GM12878 (cell line): ENCODE results near the gene ESRRB. TPM values are rescaled to one million over a fixed set of nuclear protein-coding genes. Genes with fewer than 3 reads are reported as not detected.

Experiments used
- ATAC-seq: fragments of 200-7000 bp; cut with Tn5 transposase; 3 replicates; pipeline ENCODE4 v1.9.1; 2020; ENCODE audit warnings: mild to moderate bottlenecking, moderate library complexity
- BruUV-seq: library from RNA; stranded (reverse); fragments of 400-500 nt; replicated peaks from 2 replicates; lab custom pipeline; 2021; lab: Mats Ljungman, UMichigan
- CTCF ChIA-PET: fragments of 300-600 bp; sonication (Branson Sonifier 250); formaldehyde crosslinking; extraction: SDS; loops from one replicate; lab custom pipeline; 2021; ENCODE audit warnings: inconsistent platforms; lab: Yijun Ruan, JAX
- POLR2A ChIA-PET: fragments of 350-600 bp; formaldehyde crosslinking; extraction: SDS; loops from one replicate; lab custom pipeline; 2021; ENCODE audit warnings: inconsistent platforms; lab: Charles Lee
- RAD21 ChIA-PET: fragments of 300-600 bp; sonication (Branson Sonifier 250); formaldehyde crosslinking; loops from one replicate; lab custom pipeline; 2023; ENCODE audit warnings: antibody characterized with exemption; ENCODE audit not compliant: unreplicated experiment; lab: Charles Lee
- SMC1A ChIA-PET: fragments of 300-600 bp; sonication (Branson Sonifier 250); formaldehyde crosslinking; loops from one replicate; lab custom pipeline; 2023; ENCODE audit not compliant: unreplicated experiment, uncharacterized antibody; lab: Charles Lee
- DNase-seq: peaks from one replicate; pipeline ENCODE4 v3.0.0-alpha.2; 2011; ENCODE audit warnings: low read depth, low spot score
- FAIRE-seq: peaks from 3 replicates; lab custom pipeline; 2011; peaks lifted over from hg19 to GRCh38; lab: Jason Lieb, UNC
- H2AFZ ChIP-seq: 2 replicates; pipeline ENCODE4 v1.6.0; 2011; ENCODE audit warnings: low read depth, low read length, control low read depth; ENCODE audit not compliant: control insufficient read depth
- H3K27ac ChIP-seq: 2 replicates; pipeline ENCODE4 v1.5.1; 2011; ENCODE audit warnings: control low read depth; ENCODE audit not compliant: control insufficient read depth, insufficient read depth
- H3K27me3 ChIP-seq, 2 experiments: replicated peaks in 1 of 2; 2 replicates each; pipeline versions ENCODE4 v1.6.0 to v1.6.1; 2011; ENCODE audit warnings: low read length in 1 of 2; ENCODE audit not compliant: control insufficient read depth in 2 of 2, insufficient read depth in 2 of 2
- H3K36me3 ChIP-seq, 2 experiments: 2 replicates each; pipeline ENCODE4 v1.5.1; 2011; ENCODE audit warnings: low read length in 1 of 2; ENCODE audit not compliant: control insufficient read depth in 2 of 2, insufficient read depth in 2 of 2
- H3K4me1 ChIP-seq: 2 replicates; pipeline ENCODE4 v1.6.1; 2011; ENCODE audit warnings: mild to moderate bottlenecking, low read length, moderate library complexity, mixed read lengths; ENCODE audit not compliant: control insufficient read depth, insufficient read depth
- H3K4me2 ChIP-seq: 2 replicates; pipeline ENCODE4 v1.6.0; 2011; ENCODE audit warnings: control low read depth; ENCODE audit not compliant: control insufficient read depth, insufficient read depth
- H3K4me3 ChIP-seq: fragments of 200-600 bp; sonication (generic); 2 replicates; pipeline ENCODE4 v1.5.1; 2016
- H3K79me2 ChIP-seq: 2 replicates; pipeline ENCODE4 v1.6.0; 2011; ENCODE audit warnings: low read length; ENCODE audit not compliant: control insufficient read depth, insufficient read depth
- H3K9ac ChIP-seq: 2 replicates; pipeline ENCODE4 v1.8.0; 2011; ENCODE audit warnings: low read length, control low read depth, mixed read lengths; ENCODE audit not compliant: control insufficient read depth, insufficient read depth
- H3K9me3 ChIP-seq: replicated peaks from 3 replicates; pipeline ENCODE4 v1.5.1; 2011; ENCODE audit warnings: mild to moderate bottlenecking, low read length; ENCODE audit not compliant: control insufficient read depth, insufficient read depth
- H4K20me1 ChIP-seq: 2 replicates; pipeline ENCODE4 v1.6.0; 2011; ENCODE audit not compliant: control insufficient read depth, insufficient read depth
- CBX5 ChIP-seq: sonication (generic); IDR thresholded peaks from 2 replicates; pipeline ENCODE4 v1.6.1; 2016; ENCODE audit warnings: low read depth, moderate library complexity, mild to moderate bottlenecking, inconsistent platforms
- CREM ChIP-seq: IDR thresholded peaks from 2 replicates; pipeline ENCODE4 v1.6.1; 2014; ENCODE audit warnings: antibody characterized with exemption, low read depth
- ETV6 ChIP-seq, 2 experiments: fragments of 450-650 bp in 1 of 2; IDR thresholded peaks in 1 of 2; conservative IDR thresholded peaks in 1 of 2; 2 replicates each; pipeline ENCODE4 v1.6.1; 2014; ENCODE audit warnings: antibody characterized with exemption in 1 of 2, borderline replicate concordance in 1 of 2, low read depth in 1 of 2, mild to moderate bottlenecking in 1 of 2, moderate library complexity in 1 of 2
- KLF5 ChIP-seq: fragments of 450-650 bp; IDR thresholded peaks from 2 replicates; pipeline ENCODE4 v1.6.1; 2014; ENCODE audit warnings: mild to moderate bottlenecking; ENCODE audit not compliant: partially characterized antibody
- NFIC ChIP-seq: IDR thresholded peaks from 2 replicates; pipeline ENCODE4 v1.6.1; 2012; ENCODE audit warnings: low read depth, mild to moderate bottlenecking, inconsistent platforms, low read length, moderate library complexity
- RCOR1 ChIP-seq: conservative IDR thresholded peaks from 2 replicates; pipeline ENCODE4 v1.6.1; 2012; ENCODE audit warnings: low read depth, low read length, improper control_type of control experiment
- SREBF2 ChIP-seq: IDR thresholded peaks from 2 replicates; pipeline ENCODE4 v1.6.1; 2012; ENCODE audit warnings: mild to moderate bottlenecking, low read length
- TAF1 ChIP-seq: IDR thresholded peaks from 2 replicates; pipeline ENCODE4 v1.6.1; 2011; ENCODE audit warnings: mild to moderate bottlenecking, low read depth, low read length, borderline replicate concordance
- ZNF274 ChIP-seq: IDR thresholded peaks from one replicate; pipeline ENCODE4 v1.8.0; 2011; ENCODE audit not compliant: insufficient read length, insufficient read depth
- WGBS: methylation state at CpG from one replicate; pipeline ENCODE4 v1.1.6; 2016; ENCODE audit warnings: low lambda C conversion rate; ENCODE audit not compliant: insufficient replicate concordance, insufficient coverage; ENCODE audit errors: missing lambda C conversion rate; 5-methylcytosine and 5-hydroxymethylcytosine counted together
- in situ Hi-C: fragments of 300-500 bp; cut with MboI; formaldehyde crosslinking; loops from 9 replicates; pipeline ENCODE4 v1.14.3; 2018; ENCODE audit warnings: mixed read lengths
- intact Hi-C: fragments of 100-400 bp; cut with micrococcal nuclease; formaldehyde crosslinking; loops from one replicate; pipeline ENCODE4 v1.14.2; 2022; ENCODE audit not compliant: unreplicated experiment
- polyA plus RNA-seq, 11 experiments: library from polyadenylated mRNA; depleted of rRNA in 4 of 11; unstranded in 6 of 11; stranded (reverse) in 5 of 11; fragments of >200 nt; fragmentation: Nextera tagmentation in 4 of 11; fragmentation: Illumina TruSeq in 1 of 11; extraction: Ambion mirVana in 4 of 11; extraction: Trizol in 1 of 11; gene quantifications; 1 replicate in 1 of 11; 2 replicates in 10 of 11; pipeline versions ENCODE4 v1.2.1 to v1.2.3, GENCODE V29; 2011 to 2016; ENCODE audit warnings: inconsistent platforms in 2 of 11, missing spikeins in 2 of 11, low read depth in 1 of 11
- total RNA-seq, 4 experiments: library from RNA; depleted of rRNA in 3 of 4; stranded (reverse); fragments of >200 nt in 3 of 4; fragmentation: Illumina TruSeq in 1 of 4; extraction: Trizol in 1 of 4; gene quantifications; 2 replicates each; pipeline versions ENCODE4 v1.2.1 to v1.2.3, GENCODE V29; 2013 to 2021
- TF ChIP-seq, protein P1 (sequence below): fragments of 450-650 bp; IDR thresholded peaks from 2 replicates; pipeline ENCODE4 v1.6.1; 2014; ENCODE audit warnings: mild to moderate bottlenecking
- TF ChIP-seq, protein P2 (sequence below), 3 experiments: IDR thresholded peaks in 2 of 3; conservative IDR thresholded peaks in 1 of 3; 2 replicates each; pipeline ENCODE4 v1.5.1; 2011; ENCODE audit warnings: low read depth in 3 of 3, low read length in 3 of 3, mild to moderate bottlenecking in 3 of 3, control low read depth in 2 of 3, moderate library complexity in 2 of 3, inconsistent platforms in 1 of 3, mixed read lengths in 1 of 3; ENCODE audit not compliant: control insufficient read depth in 2 of 3, insufficient read depth in 1 of 3; ENCODE audit errors: extremely low read depth in 1 of 3

Gene ESRRB
- total and polyA plus RNA-seq, 10 of the 15 experiments (the other 5 are each of a cell fraction or from before 2014, with no cell fraction given) = 0.03 to 0.73 (median 0.11) TPM; not detected in 6

DNA sequence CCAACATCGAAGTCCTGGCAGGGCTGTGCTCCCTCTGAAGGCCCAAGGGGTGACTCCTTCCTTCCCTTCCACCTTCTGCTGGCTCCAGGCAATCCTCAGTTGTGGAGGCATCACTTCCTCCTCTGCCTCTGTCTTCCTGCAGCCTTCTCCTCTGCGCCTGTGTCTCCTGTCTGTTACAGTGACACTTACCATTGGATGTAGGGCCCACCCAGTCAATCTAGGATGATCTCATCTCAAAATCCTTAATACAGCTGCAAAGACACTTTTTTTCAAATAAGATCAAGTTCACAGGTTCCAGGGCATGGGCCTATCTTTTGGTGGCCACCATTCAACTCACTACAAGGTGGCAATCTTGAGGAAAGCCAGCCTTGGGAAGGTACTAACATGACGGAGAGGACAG lies 155.1 kb downstream of the ESRRB start:
- H3K27ac ChIP-seq = no peak overlapping the region
- POLR2A ChIA-PET = no interaction called here
- CTCF ChIA-PET = no interaction called here
- 24% methylated on average over 3 of the region's 3 CpGs for WGBS
- H3K9me3 ChIP-seq = no peaks in the 10 kb centered on the region
- H3K36me3 ChIP-seq = no peaks in the 10 kb centered on the region
- ATAC-seq (no peak), FAIRE-seq (no peak), DNase-seq (no peak)
- H2AFZ ChIP-seq = no peak overlapping the region
- no peak overlapping the region for H3K4me2 ChIP-seq
- TF ChIP-seq KLF5 (no peak), RCOR1 (no peak), SREBF2 (no peak), ETV6 (conservative IDR thresholded peaks at IDR 0.05 in 1 of 2, IDR thresholded peaks at IDR 0.05 in 1 of 2; ENCODE audit: borderline replicate concordance in 1 of 2, low read depth in 1 of 2) (no peak)
- TF ChIP-seq, protein P1, sequence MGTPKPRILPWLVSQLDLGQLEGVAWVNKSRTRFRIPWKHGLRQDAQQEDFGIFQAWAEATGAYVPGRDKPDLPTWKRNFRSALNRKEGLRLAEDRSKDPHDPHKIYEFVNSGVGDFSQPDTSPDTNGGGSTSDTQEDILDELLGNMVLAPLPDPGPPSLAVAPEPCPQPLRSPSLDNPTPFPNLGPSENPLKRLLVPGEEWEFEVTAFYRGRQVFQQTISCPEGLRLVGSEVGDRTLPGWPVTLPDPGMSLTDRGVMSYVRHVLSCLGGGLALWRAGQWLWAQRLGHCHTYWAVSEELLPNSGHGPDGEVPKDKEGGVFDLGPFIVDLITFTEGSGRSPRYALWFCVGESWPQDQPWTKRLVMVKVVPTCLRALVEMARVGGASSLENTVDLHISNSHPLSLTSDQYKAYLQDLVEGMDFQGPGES = no peak
- SMC1A ChIA-PET = no interaction called here
- no peaks in the 10 kb centered on the region for H4K20me1 ChIP-seq
- no peak overlapping the region for H3K9ac ChIP-seq
- no peaks in the 10 kb centered on the region for H3K79me2 ChIP-seq
- no peaks in the 10 kb centered on the region for H3K4me1 ChIP-seq
- no peaks in the 10 kb centered on the region; a peak in 1 of 4 replicates for H3K27me3 ChIP-seq
- in situ Hi-C loops = no loop called here
- H3K4me3 ChIP-seq = no peak overlapping the region
- no TSS peak for BruUV-seq
- RAD21 ChIA-PET = no interaction called here
- intact Hi-C loops = no loop called here

DNA sequence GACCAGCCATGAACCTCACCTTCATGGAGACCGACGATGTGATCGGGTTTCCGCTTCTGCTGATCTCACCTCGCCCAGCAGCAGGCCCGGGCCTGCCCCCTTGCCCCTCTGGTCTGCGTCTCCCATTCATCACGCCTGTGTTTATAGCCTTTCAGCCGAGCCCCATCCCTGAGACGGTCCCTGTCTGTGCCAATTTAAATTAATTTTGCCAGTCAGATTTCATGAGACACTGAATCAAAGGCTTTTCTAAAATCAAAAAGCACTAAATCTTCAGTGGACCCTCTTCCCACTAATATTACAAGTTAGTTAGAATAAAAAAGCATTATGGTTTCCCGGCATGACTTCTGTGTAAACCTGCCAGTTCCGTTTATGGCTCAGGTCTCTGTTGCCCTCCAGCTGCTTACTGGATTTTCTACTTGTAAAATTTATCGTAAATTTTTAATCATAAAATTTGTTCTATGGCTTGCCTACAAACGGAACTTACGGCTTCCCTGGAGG lies 155.9 kb downstream of the ESRRB start:
- FAIRE-seq (no peak), ATAC-seq (no peak), DNase-seq (no peak)
- Histone ChIP-seq H3K27ac (no peak overlapping the region), H3K9me3 (no peaks in the 10 kb centered on the region), H3K4me1 (no peaks in the 10 kb centered on the region), H4K20me1 (no peaks in the 10 kb centered on the region), H3K4me3 (no peak overlapping the region), H2AFZ (no peak overlapping the region), H3K79me2 (no peaks in the 10 kb centered on the region), H3K4me2 (no peak overlapping the region), H3K9ac (no peak overlapping the region), H3K36me3 (no peaks in the 10 kb centered on the region), H3K27me3 (no peaks in the 10 kb centered on the region; a peak in 1 of 4 replicates)
- no peak for TF ChIP-seq NFIC
- no peak for TF ChIP-seq CREM
- no peak for TF ChIP-seq TAF1
- TF ChIP-seq CBX5 = no peak
- TF ChIP-seq ZNF274 = no peak
- TF ChIP-seq, protein P2, sequence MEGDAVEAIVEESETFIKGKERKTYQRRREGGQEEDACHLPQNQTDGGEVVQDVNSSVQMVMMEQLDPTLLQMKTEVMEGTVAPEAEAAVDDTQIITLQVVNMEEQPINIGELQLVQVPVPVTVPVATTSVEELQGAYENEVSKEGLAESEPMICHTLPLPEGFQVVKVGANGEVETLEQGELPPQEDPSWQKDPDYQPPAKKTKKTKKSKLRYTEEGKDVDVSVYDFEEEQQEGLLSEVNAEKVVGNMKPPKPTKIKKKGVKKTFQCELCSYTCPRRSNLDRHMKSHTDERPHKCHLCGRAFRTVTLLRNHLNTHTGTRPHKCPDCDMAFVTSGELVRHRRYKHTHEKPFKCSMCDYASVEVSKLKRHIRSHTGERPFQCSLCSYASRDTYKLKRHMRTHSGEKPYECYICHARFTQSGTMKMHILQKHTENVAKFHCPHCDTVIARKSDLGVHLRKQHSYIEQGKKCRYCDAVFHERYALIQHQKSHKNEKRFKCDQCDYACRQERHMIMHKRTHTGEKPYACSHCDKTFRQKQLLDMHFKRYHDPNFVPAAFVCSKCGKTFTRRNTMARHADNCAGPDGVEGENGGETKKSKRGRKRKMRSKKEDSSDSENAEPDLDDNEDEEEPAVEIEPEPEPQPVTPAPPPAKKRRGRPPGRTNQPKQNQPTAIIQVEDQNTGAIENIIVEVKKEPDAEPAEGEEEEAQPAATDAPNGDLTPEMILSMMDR (IDR thresholded peaks at IDR 0.05 in 2 of 3, conservative IDR thresholded peaks at IDR 0.05 in 1 of 3; ENCODE audit: control insufficient read depth in 2 of 3, extremely low read depth in 1 of 3, insufficient read depth in 1 of 3, low read depth in 3 of 3, low read length in 3 of 3) = no peak
- ChIA-PET POLR2A (no interaction called here), CTCF (no interaction called here), SMC1A (no interaction called here), RAD21 (no interaction called here)
- in situ Hi-C loops (no loop called here), intact Hi-C loops (no loop called here)
- BruUV-seq = no TSS peak
- 74% methylated on average over 15 of the region's 15 CpGs for WGBS
